Measurements from ENCODE around the gene MRPL23. TPM values are rescaled to one million over a fixed set of nuclear protein-coding genes. Genes with fewer than 3 reads are reported as not detected.

The MRPL23 gene
- total RNA-seq, 1 experiment from 2014 or later: 98.0 TPM

DNA sequence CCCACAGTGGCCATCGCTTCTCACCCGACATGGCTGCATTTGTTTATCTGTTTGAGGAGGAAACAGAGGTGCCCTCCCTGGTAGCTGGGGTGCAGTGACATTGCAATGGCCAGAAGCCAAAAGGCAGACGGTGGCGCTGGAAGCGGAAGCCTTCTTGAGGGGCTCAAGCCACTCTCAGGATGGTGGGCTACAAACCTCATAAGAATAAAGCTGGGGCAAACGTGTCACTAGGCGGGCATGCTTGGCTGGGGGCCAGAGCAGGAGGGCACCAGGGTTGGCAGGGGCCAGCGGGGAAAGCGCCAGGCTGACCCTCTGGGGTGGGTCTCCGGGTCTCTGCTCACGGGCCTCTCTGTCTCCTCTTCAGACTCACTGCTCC, 15.0 kb upstream of the MRPL23 start:
- POLR2A ChIA-PET: no interaction called here
- Mint-ChIP-seq H3K27me3 (ENCODE audit: insufficient read depth, unreplicated experiment) (peaks cover 32% of the 10 kb centered on the region), H3K9me3 (ENCODE audit: unreplicated experiment) (no peaks in the 10 kb centered on the region), H3K4me1 (ENCODE audit: insufficient read depth, unreplicated experiment) (peaks cover 5% of the 10 kb centered on the region), H3K4me3 (ENCODE audit: unreplicated experiment) (no peak overlapping the region), H3K27ac (ENCODE audit: low read depth, unreplicated experiment) (no peak overlapping the region), H3K36me3 (ENCODE audit: insufficient read depth, unreplicated experiment) (no peaks in the 10 kb centered on the region)
- no peak for TF ChIP-seq CTCF (IDR thresholded peaks at IDR 0.05; ENCODE audit: unreplicated experiment)
- no peak for DNase-seq (ENCODE audit: unreplicated experiment)
- intact Hi-C loops (cut with micrococcal nuclease): no loop called here
- BruUV-seq (replicated peaks): no TSS peak
- CTCF ChIA-PET: interaction anchor here (0.6 kb wide), 2 partner anchors 63 to 976 kb away, joined by 3 read pairs; no protein-coding TSS in a partner anchor

- H3K27me3 Mint-ChIP-seq (ENCODE audit: insufficient read depth, unreplicated experiment): peaks cover 32% of the 10 kb centered on the region
- POLR2A ChIA-PET: no interaction called here
- BruUV-seq (replicated peaks): no TSS peak
Observed at GRCh38 chr11:1932681-1933080, 14.5 kb upstream of the MRPL23 start.

DNA sequence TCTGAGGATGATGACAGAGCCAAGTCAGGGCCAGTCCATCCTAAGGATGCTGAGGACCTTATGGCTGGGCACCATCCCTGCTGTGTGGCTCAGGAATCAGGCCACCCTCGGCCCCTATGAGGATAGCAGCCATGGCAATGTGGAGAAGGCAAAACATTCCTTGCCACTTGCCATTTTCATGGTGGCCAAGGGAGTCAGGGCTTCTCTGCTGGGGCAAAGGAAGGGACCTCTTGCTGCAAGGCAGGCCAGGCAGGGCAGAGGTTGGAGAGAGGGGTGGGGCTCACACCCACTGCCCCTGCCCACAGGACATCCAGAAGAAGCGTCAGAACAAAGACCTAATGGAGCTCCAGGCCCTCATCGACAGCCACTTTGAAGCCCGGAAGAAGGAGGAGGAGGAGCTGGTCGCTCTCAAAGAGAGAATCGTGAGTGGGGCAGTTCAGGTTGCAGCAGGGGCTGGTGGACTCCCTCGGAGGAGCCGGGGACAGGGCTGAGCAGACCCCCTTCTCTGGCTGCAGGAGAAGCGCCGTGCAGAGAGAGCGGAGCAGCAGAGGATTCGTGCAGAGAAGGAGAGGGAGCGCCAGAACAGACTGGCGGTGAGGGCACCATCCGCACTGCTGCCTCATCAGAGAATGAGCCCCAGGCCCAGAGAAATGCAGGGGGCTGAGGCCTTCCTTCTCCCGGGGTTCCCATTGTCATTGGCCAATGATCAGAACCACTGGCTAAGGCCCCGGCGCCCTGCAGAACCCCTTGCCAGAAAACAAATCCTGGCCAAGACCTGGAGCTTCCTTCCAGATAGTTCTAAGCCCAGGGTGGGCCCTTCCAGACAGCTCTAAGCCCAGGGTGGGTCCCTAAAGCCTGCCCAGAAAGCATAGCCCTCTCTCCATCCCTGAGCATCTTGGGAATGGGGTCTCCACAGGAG, 13.5 kb upstream of the MRPL23 start:
- no peaks in the 10 kb centered on the region for H3K9me3 Mint-ChIP-seq (ENCODE audit: unreplicated experiment)
- H3K4me3 Mint-ChIP-seq (ENCODE audit: unreplicated experiment): no peak overlapping the region
- CTCF ChIA-PET: interaction anchor here (0.6 kb wide), 2 partner anchors 216 to 223 kb away, joined by 3 read pairs; no protein-coding TSS in a partner anchor
- POLR2A ChIA-PET: no interaction called here
- no TSS peak for BruUV-seq (replicated peaks)
- no peaks in the 10 kb centered on the region for H3K36me3 Mint-ChIP-seq (ENCODE audit: insufficient read depth, unreplicated experiment)
- intact Hi-C loops (cut with micrococcal nuclease): no loop called here
- no peak for DNase-seq (ENCODE audit: unreplicated experiment)
- H3K4me1 Mint-ChIP-seq (ENCODE audit: insufficient read depth, unreplicated experiment): peaks cover 5% of the 10 kb centered on the region
- no peak overlapping the region for H3K27ac Mint-ChIP-seq (ENCODE audit: low read depth, unreplicated experiment)
- no peak for TF ChIP-seq CTCF (IDR thresholded peaks at IDR 0.05; ENCODE audit: unreplicated experiment)
- peaks cover 32% of the 10 kb centered on the region for H3K27me3 Mint-ChIP-seq (ENCODE audit: insufficient read depth, unreplicated experiment)

More at GRCh38 chr11:1932681-1933080, 14.5 kb upstream of the MRPL23 start:
- CTCF ChIA-PET: interaction anchor here (0.6 kb wide), 1 partner anchor 63 kb away, joined by 3 read pairs; no protein-coding TSS in a partner anchor
- no peak overlapping the region for H3K27ac Mint-ChIP-seq (ENCODE audit: low read depth, unreplicated experiment)
- intact Hi-C loops (cut with micrococcal nuclease): no loop called here
- H3K4me1 Mint-ChIP-seq (ENCODE audit: insufficient read depth, unreplicated experiment): peaks cover 5% of the 10 kb centered on the region
- H3K36me3 Mint-ChIP-seq (ENCODE audit: insufficient read depth, unreplicated experiment): no peaks in the 10 kb centered on the region
- TF ChIP-seq CTCF (IDR thresholded peaks at IDR 0.05; ENCODE audit: unreplicated experiment): no peak
- no peak for DNase-seq (ENCODE audit: unreplicated experiment)
- no peaks in the 10 kb centered on the region for H3K9me3 Mint-ChIP-seq (ENCODE audit: unreplicated experiment)
- H3K4me3 Mint-ChIP-seq (ENCODE audit: unreplicated experiment): no peak overlapping the region

GRCh38 chr11:1934335-1935155, 12.6 kb upstream of the MRPL23 start:
- no TSS peak for BruUV-seq (replicated peaks)

More at GRCh38 chr11:1934335-1935155, 12.6 kb upstream of the MRPL23 start:
- Mint-ChIP-seq H3K27me3 (ENCODE audit: insufficient read depth, unreplicated experiment) (peaks cover 27% of the 10 kb centered on the region), H3K27ac (ENCODE audit: low read depth, unreplicated experiment) (no peak overlapping the region), H3K9me3 (ENCODE audit: unreplicated experiment) (no peaks in the 10 kb centered on the region), H3K4me3 (ENCODE audit: unreplicated experiment) (no peak overlapping the region), H3K4me1 (ENCODE audit: insufficient read depth, unreplicated experiment) (peaks cover 5% of the 10 kb centered on the region), H3K36me3 (ENCODE audit: insufficient read depth, unreplicated experiment) (no peaks in the 10 kb centered on the region)
- ChIA-PET CTCF (interaction anchor here (0.6 to 1.1 kb wide), 4 partner anchors 31 to 258 kb away, joined by 3 read pairs; no protein-coding TSS in a partner anchor), POLR2A (no interaction called here)
- no peak for TF ChIP-seq CTCF (IDR thresholded peaks at IDR 0.05; ENCODE audit: unreplicated experiment)
- intact Hi-C loops (cut with micrococcal nuclease): no loop called here
- no peak for DNase-seq (ENCODE audit: unreplicated experiment)
